SU-DHL-6 (cell line): ENCODE results near the gene PIGT.

Source experiments
- H2AFZ ChIP-seq: fragments of 200-600 bp; sonication (generic); 2 replicates; pipeline ENCODE4 v1.6.1; 2014; ENCODE audit warnings: low read depth, mild to moderate bottlenecking, moderate library complexity, mixed read lengths, antibody characterized with exemption, low read length; ENCODE audit not compliant: severe bottlenecking
- H3F3A ChIP-seq: fragments of 200-600 bp; shearing (Covaris generic); 2 replicates; pipeline ENCODE4 v1.6.0; 2016; ENCODE audit warnings: antibody characterized with exemption, mild to moderate bottlenecking; ENCODE audit not compliant: insufficient read depth
- H3K27ac ChIP-seq: fragments of 200-600 bp; sonication (generic); 2 replicates; pipeline ENCODE4 v1.5.1; 2016; ENCODE audit warnings: low read depth, mild to moderate bottlenecking, low read length, moderate library complexity, mixed read lengths
- H3K27me3 ChIP-seq: fragments of 200-600 bp; sonication (generic), shearing (Covaris generic); 2 replicates; pipeline ENCODE4 v1.6.0; 2014; ENCODE audit warnings: mild to moderate bottlenecking, low read length
- H3K36me3 ChIP-seq: fragments of 200-600 bp; sonication (generic); 2 replicates; pipeline ENCODE4 v1.6.1; 2014; ENCODE audit warnings: mild to moderate bottlenecking, low read length, mixed read lengths
- H3K4me2 ChIP-seq: fragments of 300-600, 200-600 bp; shearing (Covaris generic), sonication (generic); 2 replicates; pipeline ENCODE4 v1.6.0; 2014; ENCODE audit warnings: low read length, low read depth, mild to moderate bottlenecking; ENCODE audit not compliant: poor library complexity, severe bottlenecking
- H3K4me3 ChIP-seq: fragments of 200-600 bp; sonication (generic); 2 replicates; pipeline ENCODE4 v1.5.1; 2014; ENCODE audit warnings: antibody characterized with exemption, low read length, mild to moderate bottlenecking, mixed read lengths; ENCODE audit not compliant: insufficient read depth, poor library complexity, severe bottlenecking
- H3K79me2 ChIP-seq: fragments of 200-600 bp; sonication (generic); 2 replicates; pipeline ENCODE4 v1.6.1; 2014; ENCODE audit warnings: mild to moderate bottlenecking, low read length, moderate library complexity; ENCODE audit not compliant: insufficient read depth
- H3K9ac ChIP-seq: fragments of 200-600 bp; sonication (generic); 2 replicates; pipeline ENCODE4 v1.7.0; 2014; ENCODE audit warnings: mild to moderate bottlenecking, low read length
- H3K9me2 ChIP-seq: fragments of 200-600 bp; sonication (generic); replicated peaks from 2 replicates; pipeline ENCODE4 v1.6.1; 2014; ENCODE audit warnings: low read length; ENCODE audit not compliant: insufficient read depth
- H3K9me3 ChIP-seq: fragments of 200-600 bp; sonication (generic); 2 replicates; pipeline ENCODE4 v1.6.1; 2014; ENCODE audit warnings: low read length, mixed read lengths; ENCODE audit not compliant: insufficient read depth
- H4K20me1 ChIP-seq: fragments of 200-600 bp; sonication (generic); 2 replicates; pipeline ENCODE4 v1.6.1; 2014; ENCODE audit warnings: low read depth, mild to moderate bottlenecking, antibody characterized with exemption, low read length, moderate library complexity, mixed read lengths
- EZH2phosphoT487 ChIP-seq: fragments of 200-600 bp; sonication (generic), shearing (Covaris generic); conservative IDR thresholded peaks from 2 replicates; pipeline ENCODE4 v1.6.1; 2018; ENCODE audit warnings: mild to moderate bottlenecking, antibody characterized with exemption, low read length, moderate library complexity, mixed read lengths
- TF ChIP-seq, protein P1 (sequence below): fragments of 200-600 bp; sonication (generic); IDR thresholded peaks from one replicate; pipeline ENCODE4 v1.5.1; 2017; ENCODE audit warnings: antibody characterized with exemption, mild to moderate bottlenecking, low read length, moderate library complexity; ENCODE audit not compliant: insufficient read depth, poor library complexity, severe bottlenecking

The PIGT gene

DNA sequence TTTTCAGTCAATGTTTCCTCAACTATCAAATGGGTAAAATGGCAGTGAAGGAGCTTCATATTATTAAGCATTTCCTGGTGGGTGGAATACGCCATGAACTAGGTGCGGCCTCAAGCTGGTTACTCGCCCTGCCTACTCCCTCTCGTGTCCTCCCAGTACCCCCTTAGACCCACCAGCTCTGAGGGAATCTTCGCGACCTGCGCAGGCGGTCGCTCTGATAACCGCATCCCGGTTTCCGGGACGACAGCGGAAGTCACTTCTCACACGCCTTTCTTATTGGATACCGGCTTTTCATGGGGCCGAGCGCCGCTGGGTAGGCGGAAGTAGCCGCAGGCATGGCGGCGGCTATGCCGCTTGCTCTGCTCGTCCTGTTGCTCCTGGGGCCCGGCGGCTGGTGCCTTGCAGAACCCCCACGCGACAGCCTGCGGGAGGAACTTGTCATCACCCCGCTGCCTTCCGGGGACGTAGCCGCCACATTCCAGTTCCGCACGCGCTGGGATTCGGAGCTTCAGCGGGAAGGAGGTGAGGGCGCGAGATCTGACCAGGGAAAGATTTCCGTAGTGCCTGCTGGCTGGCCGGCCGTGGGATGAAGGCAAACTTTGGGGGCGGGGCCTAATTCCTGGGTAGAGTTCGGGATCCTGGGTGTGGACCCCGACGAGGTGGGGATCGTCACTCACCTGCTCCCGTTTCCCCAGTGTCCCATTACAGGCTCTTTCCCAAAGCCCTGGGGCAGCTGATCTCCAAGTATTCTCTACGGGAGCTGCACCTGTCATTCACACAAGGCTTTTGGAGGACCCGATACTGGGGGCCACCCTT is at the start of gene PIGT:
TSS of gene PIGT (plus strand) at position 320 of the 816 bp plus-strand sequence. CDS start at position 336, 16 bp downstream.
- Histone ChIP-seq H4K20me1 (no peaks in the 10 kb centered on the region; the same call in 1 of the 2 replicates), H3K9ac (peak within 1 kb of the TSS; percentile 90), H3K4me2 (peak within 1 kb of the TSS; percentile 77), H3K79me2 (peaks cover 27% of the 10 kb centered on the region), H3K9me2 (no peaks in the 10 kb centered on the region), H3F3A (peaks cover 6% of the 10 kb centered on the region; the same call in 1 of the 2 replicates), H3K27me3 (no peaks in the 10 kb centered on the region), H2AFZ (peak within 1 kb of the TSS; percentile 78), H3K36me3 (no peaks in the 10 kb centered on the region), H3K9me3 (no peaks in the 10 kb centered on the region), H3K27ac (peak within 1 kb of the TSS; percentile 46; the same call in 1 of the 2 replicates), H3K4me3 (peak within 1 kb of the TSS; percentile 95)
- TF ChIP-seq EZH2phosphoT487, result no peak
- TF ChIP-seq, protein P1, sequence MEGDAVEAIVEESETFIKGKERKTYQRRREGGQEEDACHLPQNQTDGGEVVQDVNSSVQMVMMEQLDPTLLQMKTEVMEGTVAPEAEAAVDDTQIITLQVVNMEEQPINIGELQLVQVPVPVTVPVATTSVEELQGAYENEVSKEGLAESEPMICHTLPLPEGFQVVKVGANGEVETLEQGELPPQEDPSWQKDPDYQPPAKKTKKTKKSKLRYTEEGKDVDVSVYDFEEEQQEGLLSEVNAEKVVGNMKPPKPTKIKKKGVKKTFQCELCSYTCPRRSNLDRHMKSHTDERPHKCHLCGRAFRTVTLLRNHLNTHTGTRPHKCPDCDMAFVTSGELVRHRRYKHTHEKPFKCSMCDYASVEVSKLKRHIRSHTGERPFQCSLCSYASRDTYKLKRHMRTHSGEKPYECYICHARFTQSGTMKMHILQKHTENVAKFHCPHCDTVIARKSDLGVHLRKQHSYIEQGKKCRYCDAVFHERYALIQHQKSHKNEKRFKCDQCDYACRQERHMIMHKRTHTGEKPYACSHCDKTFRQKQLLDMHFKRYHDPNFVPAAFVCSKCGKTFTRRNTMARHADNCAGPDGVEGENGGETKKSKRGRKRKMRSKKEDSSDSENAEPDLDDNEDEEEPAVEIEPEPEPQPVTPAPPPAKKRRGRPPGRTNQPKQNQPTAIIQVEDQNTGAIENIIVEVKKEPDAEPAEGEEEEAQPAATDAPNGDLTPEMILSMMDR, result no peak

DNA sequence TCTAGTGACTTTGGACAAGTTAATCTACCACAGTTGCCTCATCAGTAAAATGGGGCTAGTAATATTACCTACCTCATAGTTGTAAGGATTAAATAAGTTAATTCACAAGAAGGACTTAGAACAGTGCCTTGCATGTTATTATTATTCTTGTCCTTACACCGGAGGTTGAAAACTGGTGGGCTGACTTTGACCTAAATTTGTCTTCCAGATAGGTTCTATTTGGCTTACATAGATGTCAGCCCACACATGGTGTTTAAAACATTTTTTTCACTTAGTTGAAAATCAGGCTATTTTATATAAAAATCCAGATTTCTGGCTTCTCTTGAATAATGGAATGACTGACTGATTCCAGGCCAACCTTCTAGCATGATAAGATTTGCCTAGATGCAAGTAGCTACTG is 49.7 kb upstream of the PIGT start:
- Histone ChIP-seq H2AFZ (no peak overlapping the region), H3K9me3 (no peaks in the 10 kb centered on the region), H4K20me1 (no peaks in the 10 kb centered on the region), H3K27me3 (no peaks in the 10 kb centered on the region), H3K9me2 (no peaks in the 10 kb centered on the region), H3K27ac (no peak overlapping the region), H3K36me3 (peaks cover 15% of the 10 kb centered on the region; the same call in 1 of the 2 replicates), H3F3A (peaks cover 11% of the 10 kb centered on the region), H3K79me2 (no peaks in the 10 kb centered on the region; the same call in 1 of the 2 replicates), H3K4me3 (no peak overlapping the region), H3K9ac (no peak overlapping the region), H3K4me2 (no peak overlapping the region)
- no peak for TF ChIP-seq EZH2phosphoT487
- TF ChIP-seq, protein P1, result no peak

DNA sequence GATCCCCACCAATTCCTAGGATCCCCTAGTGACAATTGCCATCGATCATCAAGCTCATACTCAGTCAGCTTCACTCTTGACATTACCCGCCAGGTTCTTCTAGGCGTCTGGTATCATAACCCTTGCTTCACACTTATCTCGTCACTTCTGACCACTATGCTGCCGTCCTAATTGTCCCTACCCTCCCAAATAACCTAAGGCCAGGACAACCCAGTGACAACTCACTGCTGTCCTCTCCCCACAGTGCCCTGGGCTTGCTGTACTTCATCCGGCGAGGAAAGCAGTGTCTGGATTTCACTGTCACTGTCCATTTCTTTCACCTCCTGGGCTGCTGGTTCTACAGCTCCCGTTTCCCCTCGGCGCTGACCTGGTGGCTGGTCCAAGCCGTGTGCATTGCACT is 49.3 kb upstream of the PIGT start:
- Histone ChIP-seq H3K9me2 (no peaks in the 10 kb centered on the region), H4K20me1 (no peaks in the 10 kb centered on the region), H3F3A (peaks cover 11% of the 10 kb centered on the region), H3K79me2 (no peaks in the 10 kb centered on the region; the same call in 1 of the 2 replicates), H3K36me3 (peaks cover 15% of the 10 kb centered on the region; the same call in 1 of the 2 replicates), H3K27me3 (no peaks in the 10 kb centered on the region), H3K27ac (no peak overlapping the region), H3K4me2 (no peak overlapping the region), H3K9ac (no peak overlapping the region), H3K9me3 (no peaks in the 10 kb centered on the region), H3K4me3 (no peak overlapping the region), H2AFZ (no peak overlapping the region)
- TF ChIP-seq EZH2phosphoT487, result no peak
- TF ChIP-seq, protein P1, result no peak
